IMR-90 (cell line): ENCODE measurements around the gene RASSF5. TPM values are rescaled to one million over a fixed set of nuclear protein-coding genes. Genes with fewer than 3 reads are reported as not detected.

Source experiments
- ATAC-seq: fragments of 200-7000 bp; cut with Tn5 transposase; 2 replicates; pipeline ENCODE4 v1.9.1; 2020; ENCODE audit warnings: low read depth, mild to moderate bottlenecking, moderate library complexity
- BruUV-seq: library from RNA; stranded (reverse); fragments of 400-500 nt; replicated peaks from 2 replicates; lab custom pipeline; 2021; lab: Mats Ljungman, UMichigan
- CTCF ChIA-PET: fragments of 300-600 bp; formaldehyde crosslinking; extraction: SDS; loops from one replicate; lab custom pipeline; 2021; ENCODE audit warnings: antibody characterized with exemption; lab: Yijun Ruan, JAX
- POLR2A ChIA-PET: fragments of 300-600 bp; sonication (Branson Sonifier 250); formaldehyde crosslinking; loops from one replicate; lab custom pipeline; 2022; ENCODE audit warnings: antibody characterized with exemption; ENCODE audit not compliant: unreplicated experiment; lab: Charles Lee
- DNase-seq: peaks from one replicate; pipeline ENCODE4 v3.0.0; 2013
- H2AFZ ChIP-seq: replicated peaks from 2 replicates; pipeline ENCODE3; 2013; ENCODE audit warnings: low read length, mild to moderate bottlenecking; ENCODE audit not compliant: poor library complexity
- H2AK5ac ChIP-seq: 2 replicates; pipeline ENCODE4 v1.6.1; 2013; ENCODE audit warnings: low read depth, low read length, inconsistent platforms
- H2AK9ac ChIP-seq: replicated peaks from 2 replicates; pipeline ENCODE3; 2013; ENCODE audit warnings: mild to moderate bottlenecking, low read depth, low read length, moderate library complexity; ENCODE audit not compliant: poor library complexity
- H2BK120ac ChIP-seq: 2 replicates; pipeline ENCODE4 v1.6.1; 2013; ENCODE audit warnings: low read depth, low read length, inconsistent platforms
- H2BK15ac ChIP-seq: 3 replicates; pipeline ENCODE4 v1.6.1; 2013; ENCODE audit warnings: low read depth, low read length, inconsistent platforms
- H2BK20ac ChIP-seq: 2 replicates; pipeline ENCODE4 v1.6.1; 2013; ENCODE audit warnings: low read depth, mild to moderate bottlenecking, inconsistent platforms, low read length, moderate library complexity
- H2BK5ac ChIP-seq: 2 replicates; pipeline ENCODE4 v1.6.1; 2013; ENCODE audit warnings: mild to moderate bottlenecking, low read depth, low read length, inconsistent platforms; ENCODE audit not compliant: poor library complexity, severe bottlenecking
- H3K14ac ChIP-seq: replicated peaks from 2 replicates; pipeline ENCODE4 v1.6.1; 2013; ENCODE audit warnings: low read depth, low read length, inconsistent platforms
- H3K18ac ChIP-seq: 2 replicates; pipeline ENCODE4 v1.6.1; 2013; ENCODE audit warnings: low read depth, low read length, control low read depth
- H3K23ac ChIP-seq: 2 replicates; pipeline ENCODE4 v1.6.1; 2013; ENCODE audit warnings: low read depth, low read length, inconsistent platforms
- H3K27ac ChIP-seq: 2 replicates; pipeline ENCODE4 v1.5.1; 2013; ENCODE audit warnings: mild to moderate bottlenecking, control low read depth, low read length; ENCODE audit not compliant: insufficient read depth
- H3K27me3 ChIP-seq: 2 replicates; pipeline ENCODE4 v1.6.1; 2013; ENCODE audit warnings: low read length; ENCODE audit not compliant: control insufficient read depth, insufficient read depth
- H3K36me3 ChIP-seq: 2 replicates; pipeline ENCODE4 v1.6.1; 2013; ENCODE audit warnings: low read length, mixed read lengths; ENCODE audit not compliant: control insufficient read depth, insufficient read depth
- H3K4ac ChIP-seq: 2 replicates; pipeline ENCODE4 v1.6.1; 2013; ENCODE audit warnings: low read depth, low read length, inconsistent platforms
- H3K4me1 ChIP-seq: 2 replicates; pipeline ENCODE4 v1.6.1; 2013; ENCODE audit warnings: low read length, mixed read lengths; ENCODE audit not compliant: control insufficient read depth, insufficient read depth
- H3K4me2 ChIP-seq: 2 replicates; pipeline ENCODE4 v1.6.1; 2013; ENCODE audit warnings: low read depth, mild to moderate bottlenecking, control low read depth, low read length, moderate library complexity
- H3K4me3 ChIP-seq: 2 replicates; pipeline ENCODE4 v1.5.1; 2013; ENCODE audit warnings: low read depth, mild to moderate bottlenecking, control low read depth, low read length, moderate library complexity; ENCODE audit not compliant: insufficient read depth
- H3K56ac ChIP-seq: 2 replicates; pipeline ENCODE4 v1.6.1; 2013; ENCODE audit warnings: low read length, inconsistent platforms; ENCODE audit not compliant: insufficient read depth; ENCODE audit errors: extremely low read depth
- H3K79me1 ChIP-seq, 2 experiments: 2 replicates each; pipeline ENCODE4 v1.6.1; 2013; ENCODE audit warnings: low read length in 2 of 2, inconsistent platforms in 1 of 2, low read depth in 1 of 2
- H3K9ac ChIP-seq: 2 replicates; pipeline ENCODE4 v1.6.1; 2013; ENCODE audit warnings: low read depth, low read length, control low read depth
- H3K9me1 ChIP-seq: 2 replicates; pipeline ENCODE4 v1.6.1; 2013; ENCODE audit warnings: low read length, inconsistent platforms; ENCODE audit not compliant: insufficient read depth
- H3K9me3 ChIP-seq: 2 replicates; pipeline ENCODE4 v1.6.1; 2013; ENCODE audit warnings: low read length; ENCODE audit not compliant: control insufficient read depth, insufficient read depth
- H4K20me1 ChIP-seq: 2 replicates; pipeline ENCODE4 v1.6.1; 2013; ENCODE audit warnings: low read length, inconsistent platforms; ENCODE audit not compliant: insufficient read depth
- H4K5ac ChIP-seq: 2 replicates; pipeline ENCODE4 v1.6.1; 2013; ENCODE audit warnings: mild to moderate bottlenecking, low read depth, low read length, control low read depth
- H4K8ac ChIP-seq, 2 experiments: 2 replicates each; pipeline ENCODE4 v1.6.1; 2013; ENCODE audit warnings: low read depth in 2 of 2, low read length in 2 of 2, control low read depth in 1 of 2, inconsistent platforms in 1 of 2
- H4K91ac ChIP-seq: 2 replicates; pipeline ENCODE4 v1.6.1; 2013; ENCODE audit warnings: low read depth, low read length, inconsistent platforms; ENCODE audit not compliant: insufficient read depth
- BHLHE40 ChIP-seq: fragments of 150-350 bp; IDR thresholded peaks from 2 replicates; pipeline ENCODE4 v1.6.1; 2016; ENCODE audit warnings: mild to moderate bottlenecking, low read depth, low read length
- CEBPB ChIP-seq: IDR thresholded peaks from 2 replicates; pipeline ENCODE4 v1.6.1; 2012; ENCODE audit warnings: low read depth, low read length, improper control_type of control experiment
- CHD1 ChIP-seq: IDR thresholded peaks from 2 replicates; pipeline ENCODE4 v1.6.1; 2012; ENCODE audit warnings: low read depth, low read length, improper control_type of control experiment
- FOS ChIP-seq: fragments of 150-350 bp; IDR thresholded peaks from 2 replicates; pipeline ENCODE4 v1.6.1; 2016; ENCODE audit warnings: low read depth, low read length
- MAFK ChIP-seq: IDR thresholded peaks from 2 replicates; pipeline ENCODE4 v1.6.1; 2012; ENCODE audit warnings: low read depth, low read length, improper control_type of control experiment
- MAZ ChIP-seq: IDR thresholded peaks from 2 replicates; pipeline ENCODE4 v1.6.1; 2012; ENCODE audit warnings: low read depth, mild to moderate bottlenecking, low read length, improper control_type of control experiment, moderate library complexity, borderline replicate concordance
- MXI1 ChIP-seq: IDR thresholded peaks from 2 replicates; pipeline ENCODE4 v1.6.1; 2012; ENCODE audit warnings: low read depth, mild to moderate bottlenecking, low read length, moderate library complexity, borderline replicate concordance
- NFE2L2 ChIP-seq: fragments of 150-350 bp; IDR thresholded peaks from 2 replicates; pipeline ENCODE4 v1.6.1; 2016; ENCODE audit warnings: low read depth, mild to moderate bottlenecking, low read length
- POLR2A ChIP-seq: IDR thresholded peaks from 2 replicates; pipeline ENCODE4 v1.6.1; 2012; ENCODE audit warnings: mild to moderate bottlenecking, low read depth, low read length
- RAD21 ChIP-seq: IDR thresholded peaks from 2 replicates; pipeline ENCODE4 v1.6.1; 2012; ENCODE audit warnings: low read length, improper control_type of control experiment
- RCOR1 ChIP-seq: IDR thresholded peaks from 2 replicates; pipeline ENCODE4 v1.6.1; 2012; ENCODE audit warnings: mild to moderate bottlenecking, low read length, improper control_type of control experiment; ENCODE audit not compliant: insufficient replicate concordance
- RFX5 ChIP-seq: IDR thresholded peaks from 2 replicates; pipeline ENCODE4 v1.8.0; 2012; ENCODE audit warnings: low read depth, mild to moderate bottlenecking, low read length, moderate library complexity
- SMC3 ChIP-seq: fragments of 150-350 bp; IDR thresholded peaks from 2 replicates; pipeline ENCODE4 v1.6.1; 2016; ENCODE audit warnings: low read depth, mild to moderate bottlenecking, antibody characterized with exemption, low read length, moderate library complexity
- WGBS, 2 experiments: methylation state at CpG; one replicate each; pipeline versions ENCODE4 v1.1.5 to v1.1.7; 2013; ENCODE audit warnings: missing lambda C conversion rate in 2 of 2; ENCODE audit not compliant: insufficient read length in 1 of 2; ENCODE audit errors: extremely low coverage in 2 of 2; 5-methylcytosine and 5-hydroxymethylcytosine counted together
- dilution Hi-C: fragments of 300-500 bp; cut with HindIII; formaldehyde crosslinking; loops from one replicate; pipeline ENCODE4 v1.14.3; 2018; ENCODE audit warnings: low sequenced_read_pairs; ENCODE audit not compliant: unreplicated experiment
- in situ Hi-C: fragments of 300-500 bp; cut with MboI; formaldehyde crosslinking; loops from 3 replicates; pipeline ENCODE4 v1.14.3; 2019; ENCODE audit warnings: low sequenced_read_pairs, inconsistent platforms, mixed read lengths
- intact Hi-C: fragments of 100-400 bp; cut with micrococcal nuclease; formaldehyde crosslinking; loops from 2 replicates; pipeline ENCODE4 v1.10.0; 2022
- polyA plus RNA-seq, 3 experiments: library from polyadenylated mRNA; depleted of rRNA; stranded (reverse); fragments of >200 nt; gene quantifications; 2 replicates each; pipeline ENCODE4 v1.2.3, GENCODE V29; 2012; ENCODE audit warnings: low replicate concordance in 1 of 3
- total RNA-seq: library from RNA; depleted of rRNA; stranded (reverse); fragments of >200 nt; gene quantifications from 2 replicates; pipeline ENCODE4 v1.2.3, GENCODE V29; 2012
- TF ChIP-seq, protein P1 (sequence below): fragments of 150-350 bp; IDR thresholded peaks from 2 replicates; pipeline ENCODE4 v1.6.1; 2017; ENCODE audit warnings: mild to moderate bottlenecking, antibody characterized with exemption, low read length, low read depth
- TF ChIP-seq, protein P2 (sequence below): conservative IDR thresholded peaks from 2 replicates; pipeline ENCODE4 v1.5.1; 2012; ENCODE audit warnings: mild to moderate bottlenecking, low read depth, low read length, improper control_type of control experiment
- TF ChIP-seq, protein P3 (sequence below): fragments of 150-350 bp; IDR thresholded peaks from 2 replicates; pipeline ENCODE4 v1.6.1; 2016; ENCODE audit warnings: low read depth, mild to moderate bottlenecking, low read length, moderate library complexity, borderline replicate concordance

The RASSF5 gene
- total and polyA plus RNA-seq, 2 of the 4 experiments (the other 2 are of a cell fraction), result 0.18 to 1.1 TPM

DNA sequence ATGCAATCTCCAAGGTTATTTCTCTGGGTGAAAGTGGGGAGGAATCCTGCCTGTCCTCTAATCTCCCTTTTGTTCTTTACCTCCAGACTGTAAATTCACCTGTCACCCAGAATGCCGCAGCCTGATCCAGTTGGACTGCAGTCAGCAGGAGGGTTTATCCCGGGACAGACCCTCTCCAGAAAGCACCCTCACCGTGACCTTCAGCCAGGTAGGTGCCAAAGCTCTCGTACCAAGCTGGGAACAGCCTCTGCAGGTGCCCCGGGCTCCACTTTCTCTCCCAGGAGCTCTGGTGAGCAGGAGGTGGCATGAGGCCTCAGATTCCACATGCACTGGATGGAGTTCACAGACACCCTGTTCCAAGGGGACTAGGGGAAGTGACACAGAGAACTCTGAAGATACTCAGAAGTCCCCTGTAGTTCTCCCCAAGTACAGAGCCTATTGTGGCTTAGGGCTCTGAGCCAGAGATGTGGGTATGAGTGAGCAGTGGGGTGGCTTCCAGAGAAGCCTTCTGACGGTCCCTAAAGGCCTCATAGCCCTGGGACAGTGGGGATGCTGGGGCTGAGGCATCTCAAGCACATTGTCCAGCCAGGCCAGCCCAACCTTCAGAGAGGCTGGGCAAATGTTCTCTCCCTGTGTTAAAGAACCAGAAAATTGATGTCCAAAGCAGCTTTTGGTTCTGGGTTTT, 30.9 kb downstream of the RASSF5 start:
- no peaks in the 10 kb centered on the region; the same call in 1 of the 2 replicates for H3K9me1 ChIP-seq
- H2BK120ac ChIP-seq, result no peak overlapping the region
- H2AK5ac ChIP-seq, result no peak overlapping the region
- DNase-seq, result no peak
- no peak overlapping the region for H3K18ac ChIP-seq
- H4K91ac ChIP-seq, result no peak overlapping the region
- ChIA-PET CTCF (no interaction called here), POLR2A (no interaction called here)
- no peak overlapping the region for H3K4me3 ChIP-seq
- H2BK5ac ChIP-seq, result no peak overlapping the region
- in situ Hi-C loops (no loop called here), intact Hi-C loops (no loop called here), dilution Hi-C loops (no loop called here)
- H4K5ac ChIP-seq, result no peak overlapping the region
- no peaks in the 10 kb centered on the region for H3K79me1 ChIP-seq
- no peak overlapping the region for H3K23ac ChIP-seq
- no TSS peak for BruUV-seq
- H3K4me2 ChIP-seq, result no peak overlapping the region
- H2AFZ ChIP-seq, result no peak overlapping the region
- no peaks in the 10 kb centered on the region; the same call in 1 of the 2 replicates for H3K27me3 ChIP-seq
- no peaks in the 10 kb centered on the region for H3K4me1 ChIP-seq
- no peak overlapping the region for H2BK20ac ChIP-seq
- no peak overlapping the region for H3K27ac ChIP-seq
- no peak overlapping the region for H3K9ac ChIP-seq
- H3K4ac ChIP-seq, result no peak overlapping the region
- TF ChIP-seq POLR2A (no peak), MAZ (no peak), MAFK (no peak), RFX5 (no peak), CEBPB (no peak), NFE2L2 (no peak), FOS (no peak), BHLHE40 (no peak), RAD21 (no peak), SMC3 (no peak), CHD1 (no peak), MXI1 (no peak), RCOR1 (no peak)
- TF ChIP-seq, protein P1, sequence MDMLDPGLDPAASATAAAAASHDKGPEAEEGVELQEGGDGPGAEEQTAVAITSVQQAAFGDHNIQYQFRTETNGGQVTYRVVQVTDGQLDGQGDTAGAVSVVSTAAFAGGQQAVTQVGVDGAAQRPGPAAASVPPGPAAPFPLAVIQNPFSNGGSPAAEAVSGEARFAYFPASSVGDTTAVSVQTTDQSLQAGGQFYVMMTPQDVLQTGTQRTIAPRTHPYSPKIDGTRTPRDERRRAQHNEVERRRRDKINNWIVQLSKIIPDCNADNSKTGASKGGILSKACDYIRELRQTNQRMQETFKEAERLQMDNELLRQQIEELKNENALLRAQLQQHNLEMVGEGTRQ, result no peak
- TF ChIP-seq, protein P2, sequence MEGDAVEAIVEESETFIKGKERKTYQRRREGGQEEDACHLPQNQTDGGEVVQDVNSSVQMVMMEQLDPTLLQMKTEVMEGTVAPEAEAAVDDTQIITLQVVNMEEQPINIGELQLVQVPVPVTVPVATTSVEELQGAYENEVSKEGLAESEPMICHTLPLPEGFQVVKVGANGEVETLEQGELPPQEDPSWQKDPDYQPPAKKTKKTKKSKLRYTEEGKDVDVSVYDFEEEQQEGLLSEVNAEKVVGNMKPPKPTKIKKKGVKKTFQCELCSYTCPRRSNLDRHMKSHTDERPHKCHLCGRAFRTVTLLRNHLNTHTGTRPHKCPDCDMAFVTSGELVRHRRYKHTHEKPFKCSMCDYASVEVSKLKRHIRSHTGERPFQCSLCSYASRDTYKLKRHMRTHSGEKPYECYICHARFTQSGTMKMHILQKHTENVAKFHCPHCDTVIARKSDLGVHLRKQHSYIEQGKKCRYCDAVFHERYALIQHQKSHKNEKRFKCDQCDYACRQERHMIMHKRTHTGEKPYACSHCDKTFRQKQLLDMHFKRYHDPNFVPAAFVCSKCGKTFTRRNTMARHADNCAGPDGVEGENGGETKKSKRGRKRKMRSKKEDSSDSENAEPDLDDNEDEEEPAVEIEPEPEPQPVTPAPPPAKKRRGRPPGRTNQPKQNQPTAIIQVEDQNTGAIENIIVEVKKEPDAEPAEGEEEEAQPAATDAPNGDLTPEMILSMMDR, result no peak
- TF ChIP-seq, protein P3, sequence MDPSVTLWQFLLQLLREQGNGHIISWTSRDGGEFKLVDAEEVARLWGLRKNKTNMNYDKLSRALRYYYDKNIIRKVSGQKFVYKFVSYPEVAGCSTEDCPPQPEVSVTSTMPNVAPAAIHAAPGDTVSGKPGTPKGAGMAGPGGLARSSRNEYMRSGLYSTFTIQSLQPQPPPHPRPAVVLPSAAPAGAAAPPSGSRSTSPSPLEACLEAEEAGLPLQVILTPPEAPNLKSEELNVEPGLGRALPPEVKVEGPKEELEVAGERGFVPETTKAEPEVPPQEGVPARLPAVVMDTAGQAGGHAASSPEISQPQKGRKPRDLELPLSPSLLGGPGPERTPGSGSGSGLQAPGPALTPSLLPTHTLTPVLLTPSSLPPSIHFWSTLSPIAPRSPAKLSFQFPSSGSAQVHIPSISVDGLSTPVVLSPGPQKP, result no peak
- H3K56ac ChIP-seq, result no peak overlapping the region
- ATAC-seq, result no peak
- H4K20me1 ChIP-seq, result no peaks in the 10 kb centered on the region
- H3K9me3 ChIP-seq, result no peaks in the 10 kb centered on the region
- no peak overlapping the region for H3K14ac ChIP-seq
- H4K8ac ChIP-seq, result no peak overlapping the region
- WGBS, 2 experiments, result no CpG with 5 or more reads among the region's 6 CpGs
- no peak overlapping the region for H2BK15ac ChIP-seq
- H2AK9ac ChIP-seq, result no peak overlapping the region
- 0 out of 2 replicates have a peak, but pooled peaks cover 2% of the 10 kb centered on the region for H3K36me3 ChIP-seq
